Cerebellar nuclear complex (tissue), 1 donor: Measurements from ENCODE around the gene EPS8L3.
"Not testable (repeated sequence)": the region's sequence is repeated elsewhere in the genome, so short reads cannot be mapped to it uniquely, and the experiment has no call there.

Source experiments
- DNase-seq, 2 experiments: peaks; one replicate each; lab custom pipeline; 2025; lab: John Stamatoyannopoulos, UW

EPS8L3 gene

GRCh38 chr1:109777980-109778625 lies 14.4 kb upstream of the EPS8L3 start:
- DNase-seq = no peak

GRCh38 chr1:109777436-109777835 lies 13.7 kb upstream of the EPS8L3 start:
- no peak for DNase-seq

GRCh38 chr1:109776911-109777310 lies 13.2 kb upstream of the EPS8L3 start:
- peak; percentile 49 to 62 for DNase-seq

- no peak for DNase-seq
Measured at GRCh38 chr1:109776206-109776835, 12.6 kb upstream of the EPS8L3 start.

GRCh38 chr1:109775398-109775797 lies 11.7 kb upstream of the EPS8L3 start:
- no peak for DNase-seq

GRCh38 chr1:109773900-109774485 lies 10.3 kb upstream of the EPS8L3 start:
- no peak for DNase-seq

- DNase-seq = peak in 1 of 2 experiments; percentile 52
Measured at GRCh38 chr1:109773203-109773899, 9.6 kb upstream of the EPS8L3 start.

- DNase-seq = no peak
Measured at GRCh38 chr1:109772658-109773202, 9.0 kb upstream of the EPS8L3 start.

- no peak for DNase-seq
Measured at GRCh38 chr1:109771712-109772657, 8.3 kb upstream of the EPS8L3 start.

GRCh38 chr1:109770331-109771095 lies 6.8 kb upstream of the EPS8L3 start:
- DNase-seq = no peak

GRCh38 chr1:109769330-109770078 lies 5.8 kb upstream of the EPS8L3 start:
- DNase-seq = no peak

- no peak for DNase-seq
Measured at GRCh38 chr1:109768820-109769219, 5.1 kb upstream of the EPS8L3 start.

GRCh38 chr1:109768335-109768650 lies 4.6 kb upstream of the EPS8L3 start:
- no peak for DNase-seq

GRCh38 chr1:109767637-109768334 lies 4.1 kb upstream of the EPS8L3 start:
- no peak for DNase-seq

GRCh38 chr1:109766991-109767636 lies 3.4 kb upstream of the EPS8L3 start:
- not testable (repeated sequence) for DNase-seq

- no peak for DNase-seq
Measured at GRCh38 chr1:109765896-109766615, 2.3 kb upstream of the EPS8L3 start.

GRCh38 chr1:109765483-109765815 lies 1.7 kb upstream of the EPS8L3 start:
- no peak for DNase-seq
